HEK293 (cell line): ENCODE data around the gene DRICH1.
"Not testable (repeated sequence)": the region's sequence is repeated elsewhere in the genome, so short reads cannot be mapped to it uniquely, and the experiment has no call there.

Source experiments
- HOXC10 ChIP-seq: sonication (generic); formaldehyde crosslinking; IDR thresholded peaks from 2 replicates; pipeline ENCODE4 v1.8.1; 2023; ENCODE audit warnings: mild to moderate bottlenecking, missing genetic modification reagents
- ZFP69B ChIP-seq: fragments of 450-650 bp; formaldehyde crosslinking; IDR thresholded peaks from 2 replicates; pipeline ENCODE4 v1.5.1; 2016; ENCODE audit warnings: missing biosample characterization, missing genetic modification characterization
- ZNF157 ChIP-seq: fragments of 450-650 bp; formaldehyde crosslinking; IDR thresholded peaks from 2 replicates; pipeline ENCODE4 v1.5.1; 2016; ENCODE audit warnings: missing biosample characterization, missing genetic modification characterization
- ZNF211 ChIP-seq: fragments of 450-650 bp; formaldehyde crosslinking; IDR thresholded peaks from 2 replicates; pipeline ENCODE4 v1.5.1; 2016; ENCODE audit warnings: low read depth, missing biosample characterization, missing genetic modification characterization
- ZNF473 ChIP-seq: fragments of 450-650 bp; formaldehyde crosslinking; IDR thresholded peaks from 2 replicates; pipeline ENCODE4 v1.5.1; 2017; ENCODE audit warnings: missing biosample characterization, missing genetic modification characterization
- TF ChIP-seq, protein P1 (sequence below): fragments of 450-650 bp; formaldehyde crosslinking; IDR thresholded peaks from 2 replicates; pipeline ENCODE4 v1.5.1; 2017; ENCODE audit warnings: missing biosample characterization, mild to moderate bottlenecking, missing genetic modification characterization, moderate library complexity
- TF ChIP-seq, protein P2 (sequence below): fragments of 450-650 bp; formaldehyde crosslinking; IDR thresholded peaks from 2 replicates; pipeline ENCODE4 v1.5.1; 2016; ENCODE audit warnings: missing biosample characterization, missing genetic modification characterization
- TF ChIP-seq, protein P3 (sequence below): fragments of 450-650 bp; formaldehyde crosslinking; IDR thresholded peaks from 2 replicates; pipeline ENCODE4 v1.5.1; 2016; ENCODE audit warnings: missing biosample characterization, missing genetic modification characterization

DNA sequence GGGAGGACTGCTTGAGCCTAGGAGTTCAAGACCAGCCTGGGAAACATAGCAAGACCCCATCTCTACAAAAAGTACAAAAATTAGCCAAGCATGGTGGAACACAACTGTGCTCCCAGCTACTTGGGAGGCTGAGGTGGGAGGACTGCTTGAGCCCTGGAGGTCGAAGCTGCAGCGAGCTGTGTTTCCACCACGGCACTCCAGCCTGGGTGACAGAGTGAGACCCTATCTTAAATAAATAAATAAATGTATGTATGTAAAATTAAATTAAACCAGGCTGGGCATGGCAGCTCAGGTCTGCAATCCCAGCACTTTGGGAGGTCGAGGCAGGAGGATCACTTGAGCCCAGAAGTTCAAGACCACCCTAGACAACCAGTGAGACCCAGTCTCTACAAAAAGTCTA lies 28.3 kb upstream of the DRICH1 start:
- not testable (repeated sequence) for TF ChIP-seq ZNF473 (tag by site-specific recombination); ZNF211 (tag by site-specific recombination); HOXC10 (CRISPR knock-in tag); ZFP69B; ZNF157 (tag by site-specific recombination)
- TF ChIP-seq, protein P1, sequence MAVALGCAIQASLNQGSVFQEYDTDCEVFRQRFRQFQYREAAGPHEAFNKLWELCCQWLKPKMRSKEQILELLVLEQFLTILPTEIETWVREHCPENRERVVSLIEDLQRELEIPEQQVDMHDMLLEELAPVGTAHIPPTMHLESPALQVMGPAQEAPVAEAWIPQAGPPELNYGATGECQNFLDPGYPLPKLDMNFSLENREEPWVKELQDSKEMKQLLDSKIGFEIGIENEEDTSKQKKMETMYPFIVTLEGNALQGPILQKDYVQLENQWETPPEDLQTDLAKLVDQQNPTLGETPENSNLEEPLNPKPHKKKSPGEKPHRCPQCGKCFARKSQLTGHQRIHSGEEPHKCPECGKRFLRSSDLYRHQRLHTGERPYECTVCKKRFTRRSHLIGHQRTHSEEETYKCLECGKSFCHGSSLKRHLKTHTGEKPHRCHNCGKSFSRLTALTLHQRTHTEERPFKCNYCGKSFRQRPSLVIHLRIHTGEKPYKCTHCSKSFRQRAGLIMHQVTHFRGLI: not testable (repeated sequence)
- TF ChIP-seq, protein P2, sequence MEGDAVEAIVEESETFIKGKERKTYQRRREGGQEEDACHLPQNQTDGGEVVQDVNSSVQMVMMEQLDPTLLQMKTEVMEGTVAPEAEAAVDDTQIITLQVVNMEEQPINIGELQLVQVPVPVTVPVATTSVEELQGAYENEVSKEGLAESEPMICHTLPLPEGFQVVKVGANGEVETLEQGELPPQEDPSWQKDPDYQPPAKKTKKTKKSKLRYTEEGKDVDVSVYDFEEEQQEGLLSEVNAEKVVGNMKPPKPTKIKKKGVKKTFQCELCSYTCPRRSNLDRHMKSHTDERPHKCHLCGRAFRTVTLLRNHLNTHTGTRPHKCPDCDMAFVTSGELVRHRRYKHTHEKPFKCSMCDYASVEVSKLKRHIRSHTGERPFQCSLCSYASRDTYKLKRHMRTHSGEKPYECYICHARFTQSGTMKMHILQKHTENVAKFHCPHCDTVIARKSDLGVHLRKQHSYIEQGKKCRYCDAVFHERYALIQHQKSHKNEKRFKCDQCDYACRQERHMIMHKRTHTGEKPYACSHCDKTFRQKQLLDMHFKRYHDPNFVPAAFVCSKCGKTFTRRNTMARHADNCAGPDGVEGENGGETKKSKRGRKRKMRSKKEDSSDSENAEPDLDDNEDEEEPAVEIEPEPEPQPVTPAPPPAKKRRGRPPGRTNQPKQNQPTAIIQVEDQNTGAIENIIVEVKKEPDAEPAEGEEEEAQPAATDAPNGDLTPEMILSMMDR (tag by site-specific recombination): not testable (repeated sequence)
- TF ChIP-seq, protein P3, sequence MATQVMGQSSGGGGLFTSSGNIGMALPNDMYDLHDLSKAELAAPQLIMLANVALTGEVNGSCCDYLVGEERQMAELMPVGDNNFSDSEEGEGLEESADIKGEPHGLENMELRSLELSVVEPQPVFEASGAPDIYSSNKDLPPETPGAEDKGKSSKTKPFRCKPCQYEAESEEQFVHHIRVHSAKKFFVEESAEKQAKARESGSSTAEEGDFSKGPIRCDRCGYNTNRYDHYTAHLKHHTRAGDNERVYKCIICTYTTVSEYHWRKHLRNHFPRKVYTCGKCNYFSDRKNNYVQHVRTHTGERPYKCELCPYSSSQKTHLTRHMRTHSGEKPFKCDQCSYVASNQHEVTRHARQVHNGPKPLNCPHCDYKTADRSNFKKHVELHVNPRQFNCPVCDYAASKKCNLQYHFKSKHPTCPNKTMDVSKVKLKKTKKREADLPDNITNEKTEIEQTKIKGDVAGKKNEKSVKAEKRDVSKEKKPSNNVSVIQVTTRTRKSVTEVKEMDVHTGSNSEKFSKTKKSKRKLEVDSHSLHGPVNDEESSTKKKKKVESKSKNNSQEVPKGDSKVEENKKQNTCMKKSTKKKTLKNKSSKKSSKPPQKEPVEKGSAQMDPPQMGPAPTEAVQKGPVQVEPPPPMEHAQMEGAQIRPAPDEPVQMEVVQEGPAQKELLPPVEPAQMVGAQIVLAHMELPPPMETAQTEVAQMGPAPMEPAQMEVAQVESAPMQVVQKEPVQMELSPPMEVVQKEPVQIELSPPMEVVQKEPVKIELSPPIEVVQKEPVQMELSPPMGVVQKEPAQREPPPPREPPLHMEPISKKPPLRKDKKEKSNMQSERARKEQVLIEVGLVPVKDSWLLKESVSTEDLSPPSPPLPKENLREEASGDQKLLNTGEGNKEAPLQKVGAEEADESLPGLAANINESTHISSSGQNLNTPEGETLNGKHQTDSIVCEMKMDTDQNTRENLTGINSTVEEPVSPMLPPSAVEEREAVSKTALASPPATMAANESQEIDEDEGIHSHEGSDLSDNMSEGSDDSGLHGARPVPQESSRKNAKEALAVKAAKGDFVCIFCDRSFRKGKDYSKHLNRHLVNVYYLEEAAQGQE: not testable (repeated sequence)
